ENCODE data around the gene BMAL1.

BMAL1 gene

GRCh38 chr11:13366266-13367026, 88.9 kb downstream of the BMAL1 start:
- H3K4me3 ChIP-seq (replicated peaks; ENCODE audit: low read depth, low read length): no peak overlapping the region
- TF ChIP-seq CTCF (IDR thresholded peaks at IDR 0.05; ENCODE audit: low read depth, low read length, missing control alignments): no peak
- DNase-seq (ENCODE audit: extremely low read depth, low read depth): no peak

- no peak for DNase-seq (ENCODE audit: extremely low read depth, low read depth)
- no peak for TF ChIP-seq CTCF (IDR thresholded peaks at IDR 0.05; ENCODE audit: low read depth, low read length, missing control alignments)
Observed at GRCh38 chr11:13367115-13367514, 89.5 kb downstream of the BMAL1 start.

GRCh38 chr11:13368041-13368446, 90.5 kb downstream of the BMAL1 start:
- DNase-seq (ENCODE audit: extremely low read depth, low read depth): no peak
- no peak overlapping the region for H3K4me3 ChIP-seq (replicated peaks; ENCODE audit: low read depth, low read length)
- TF ChIP-seq CTCF (IDR thresholded peaks at IDR 0.05; ENCODE audit: low read depth, low read length, missing control alignments): no peak

More at GRCh38 chr11:13367115-13367514, 89.5 kb downstream of the BMAL1 start:
- H3K4me3 ChIP-seq (replicated peaks; ENCODE audit: low read depth, low read length): no peak overlapping the region

- no peak for DNase-seq (ENCODE audit: extremely low read depth, low read depth)
- TF ChIP-seq CTCF (IDR thresholded peaks at IDR 0.05; ENCODE audit: low read depth, low read length, missing control alignments): no peak
- H3K4me3 ChIP-seq (replicated peaks; ENCODE audit: low read depth, low read length): no peak overlapping the region
Observed at GRCh38 chr11:13373216-13373615, 95.6 kb downstream of the BMAL1 start.

GRCh38 chr11:13375798-13376197, 98.2 kb downstream of the BMAL1 start:
- TF ChIP-seq CTCF (IDR thresholded peaks at IDR 0.05; ENCODE audit: low read depth, low read length, missing control alignments): no peak
- no peak for DNase-seq (ENCODE audit: extremely low read depth, low read depth)
- no peak overlapping the region for H3K4me3 ChIP-seq (replicated peaks; ENCODE audit: low read depth, low read length)

- no peak for DNase-seq (ENCODE audit: extremely low read depth, low read depth)
- H3K4me3 ChIP-seq (replicated peaks; ENCODE audit: low read depth, low read length): no peak overlapping the region
- TF ChIP-seq CTCF (IDR thresholded peaks at IDR 0.05; ENCODE audit: low read depth, low read length, missing control alignments): no peak
Observed at GRCh38 chr11:13376402-13376801, 98.8 kb downstream of the BMAL1 start.

GRCh38 chr11:13376838-13377237, 99.2 kb downstream of the BMAL1 start:
- TF ChIP-seq CTCF (IDR thresholded peaks at IDR 0.05; ENCODE audit: low read depth, low read length, missing control alignments): no peak
- no peak overlapping the region for H3K4me3 ChIP-seq (replicated peaks; ENCODE audit: low read depth, low read length)
- no peak for DNase-seq (ENCODE audit: extremely low read depth, low read depth)

Data from HFF-Myc (cell line).